ENCODE data around the gene ZNF581.

Gene ZNF581

DNA sequence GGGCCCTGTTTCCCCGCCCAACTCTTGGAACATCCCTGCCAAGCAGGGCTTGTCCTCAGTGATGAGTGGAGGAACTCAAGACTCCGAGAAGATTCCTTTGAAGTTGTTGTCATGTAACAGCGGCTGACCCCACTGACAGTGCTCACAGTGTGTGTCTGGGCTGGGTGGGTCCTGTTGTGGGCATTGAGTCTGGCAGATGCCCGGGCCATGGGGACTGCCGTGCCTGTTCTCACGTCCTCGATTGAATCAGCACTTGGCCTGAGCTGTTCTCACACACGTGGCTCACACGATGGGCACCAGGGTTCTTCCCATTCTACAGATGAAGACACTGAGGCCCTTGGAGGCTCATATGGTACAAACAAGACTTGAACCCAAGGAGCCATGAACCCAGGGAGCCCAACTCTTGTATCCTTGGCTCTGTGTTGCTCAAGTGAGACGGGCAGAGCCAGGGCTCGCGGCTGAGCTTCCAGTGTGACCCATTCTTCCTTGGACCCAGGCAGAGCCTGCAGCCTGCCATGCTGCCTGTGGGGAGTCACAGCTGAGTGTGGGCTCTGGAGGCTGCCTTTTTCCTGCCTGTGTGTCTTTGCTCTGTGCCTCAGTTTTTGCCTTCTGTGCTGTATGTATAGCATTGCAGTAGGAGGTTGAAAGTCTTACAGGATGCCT is 23.0 kb downstream of the ZNF581 start:
- ATAC-seq (no peak), DNase-seq (no peak)

DNA sequence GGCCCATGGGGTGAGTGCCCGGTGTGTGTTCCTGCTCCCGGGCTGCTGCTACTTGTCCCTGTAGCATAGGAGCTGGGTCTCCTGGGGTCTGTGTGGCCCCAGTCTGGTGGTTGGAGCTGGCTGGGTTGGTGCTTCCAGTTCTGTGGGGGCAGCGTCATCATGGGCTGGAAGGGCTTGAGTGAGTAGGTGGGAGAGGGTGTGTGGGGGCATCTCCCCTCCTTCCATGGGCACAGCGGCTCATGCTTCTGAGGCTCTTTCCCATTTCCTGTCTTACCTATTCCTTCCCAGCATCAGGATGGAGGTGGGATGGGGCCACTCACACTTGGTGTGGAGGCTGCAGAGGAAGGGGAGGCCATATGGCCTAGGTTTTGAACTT is 23.5 kb downstream of the ZNF581 start:
- DNase-seq, result no peak

DNA sequence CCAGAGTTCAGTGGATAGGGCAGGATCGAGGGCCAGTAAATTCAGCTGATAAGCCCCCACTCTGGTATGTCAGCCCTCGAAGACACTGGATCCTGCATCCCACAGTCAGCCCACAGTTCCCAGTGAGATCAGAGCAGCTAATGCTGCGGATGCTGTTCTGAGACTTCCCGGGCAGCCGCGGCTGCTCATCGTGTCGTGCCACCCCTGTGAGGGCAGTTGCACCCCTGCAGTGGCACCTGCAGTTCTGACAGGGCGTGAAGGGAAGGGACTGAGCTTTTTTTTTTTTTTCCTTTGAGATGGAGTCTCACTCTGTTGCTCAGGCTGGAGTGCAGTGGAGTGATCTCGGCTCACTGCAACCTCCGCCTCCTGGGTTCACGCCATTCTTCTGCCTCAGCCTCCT is 24.1 kb downstream of the ZNF581 start:
- ATAC-seq, result no peak
- no peak for DNase-seq

More for the DNA sequence above, 23.5 kb downstream of the ZNF581 start:
- no peak for ATAC-seq

DNA sequence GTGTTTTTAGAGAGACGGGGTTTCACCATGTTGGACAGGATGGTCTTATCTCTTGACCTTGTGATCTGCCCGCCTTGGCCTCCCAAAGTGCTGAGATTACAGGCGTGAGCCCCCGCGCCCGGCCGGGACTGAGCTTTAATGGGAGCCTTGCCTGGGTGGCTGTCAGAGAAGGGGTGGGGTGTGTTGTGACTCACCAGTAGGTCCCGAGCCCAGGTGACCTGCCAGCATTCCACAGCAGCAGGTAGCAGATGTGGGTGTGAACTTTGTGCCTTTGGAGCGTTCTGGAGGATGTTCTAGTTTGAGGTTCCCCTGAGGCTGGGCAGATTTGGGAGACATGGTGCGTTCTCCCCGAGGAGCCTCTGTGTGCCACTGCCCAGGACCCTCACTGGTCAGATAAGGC is 24.5 kb downstream of the ZNF581 start:
- ATAC-seq (no peak), DNase-seq (no peak)

DNA sequence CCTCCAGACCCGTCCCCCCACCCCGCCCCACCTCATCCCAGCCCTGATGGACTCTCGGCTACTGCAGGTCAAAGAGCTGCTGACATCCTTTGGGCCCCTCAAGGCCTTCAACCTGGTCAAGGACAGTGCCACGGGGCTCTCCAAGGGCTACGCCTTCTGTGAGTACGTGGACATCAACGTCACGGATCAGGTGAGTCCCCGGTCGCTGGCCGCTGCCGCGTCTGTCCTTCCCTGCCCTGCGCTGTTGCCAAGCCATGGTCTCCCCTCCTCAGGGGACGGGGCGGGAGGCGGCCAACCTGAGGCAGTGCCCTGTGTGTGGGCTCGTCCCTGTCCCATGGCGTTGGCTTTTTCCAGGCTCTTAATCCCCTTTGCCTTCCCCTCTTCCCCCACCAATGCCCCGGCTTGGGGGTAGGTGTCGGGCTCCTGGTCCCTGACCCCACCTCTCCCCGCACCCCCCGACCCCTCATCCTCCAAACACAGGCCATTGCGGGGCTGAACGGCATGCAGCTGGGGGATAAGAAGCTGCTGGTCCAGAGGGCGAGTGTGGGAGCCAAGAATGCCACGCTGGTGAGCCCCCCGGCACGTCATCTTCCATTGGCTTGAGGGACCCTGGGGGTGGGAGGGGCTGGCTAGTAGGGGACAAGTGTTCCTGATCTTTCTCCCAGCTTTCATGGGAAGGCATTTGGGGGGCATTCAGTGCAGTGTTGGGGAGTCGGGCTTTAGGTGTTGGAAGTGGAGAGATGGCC is 25.3 kb downstream of the ZNF581 start:
- ATAC-seq (no peak), DNase-seq (no peak)

DNA sequence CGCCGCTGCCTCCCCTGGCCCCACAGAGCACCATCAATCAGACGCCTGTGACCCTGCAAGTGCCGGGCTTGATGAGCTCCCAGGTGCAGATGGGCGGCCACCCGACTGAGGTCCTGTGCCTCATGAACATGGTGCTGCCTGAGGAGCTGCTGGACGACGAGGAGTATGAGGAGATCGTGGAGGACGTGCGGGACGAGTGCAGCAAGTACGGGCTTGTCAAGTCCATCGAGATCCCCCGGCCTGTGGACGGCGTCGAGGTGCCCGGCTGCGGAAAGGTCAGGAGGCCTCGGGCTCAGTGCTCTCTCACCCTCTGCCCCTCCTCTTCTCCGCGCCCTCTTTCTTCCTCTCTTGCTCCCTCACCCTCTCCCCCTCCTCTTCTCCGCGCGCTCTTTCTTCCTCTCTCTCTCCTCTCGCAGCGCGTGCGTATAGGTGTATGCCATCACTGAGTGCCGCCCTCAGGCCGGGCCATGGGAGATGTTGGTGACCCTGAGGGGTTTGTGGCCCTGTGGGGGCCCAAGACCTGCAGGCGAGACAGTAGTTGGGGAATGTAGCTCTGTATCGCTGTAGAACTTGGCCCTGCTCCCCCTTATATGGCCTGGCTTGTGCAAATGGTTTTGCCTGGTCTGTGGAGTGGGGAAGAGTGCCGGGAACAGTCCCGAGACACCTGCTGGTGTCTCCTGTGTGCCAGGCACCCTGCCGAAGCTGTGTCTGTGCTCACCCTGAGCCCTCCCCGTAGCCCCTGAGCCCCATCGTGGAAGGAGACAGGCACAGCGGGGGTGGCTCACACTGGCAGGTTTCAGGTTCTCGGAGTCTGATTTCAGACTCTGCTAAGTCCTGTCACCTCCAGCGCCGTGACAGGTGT is 26.2 kb downstream of the ZNF581 start:
- DNase-seq (no peak), ATAC-seq (no peak)

DNA sequence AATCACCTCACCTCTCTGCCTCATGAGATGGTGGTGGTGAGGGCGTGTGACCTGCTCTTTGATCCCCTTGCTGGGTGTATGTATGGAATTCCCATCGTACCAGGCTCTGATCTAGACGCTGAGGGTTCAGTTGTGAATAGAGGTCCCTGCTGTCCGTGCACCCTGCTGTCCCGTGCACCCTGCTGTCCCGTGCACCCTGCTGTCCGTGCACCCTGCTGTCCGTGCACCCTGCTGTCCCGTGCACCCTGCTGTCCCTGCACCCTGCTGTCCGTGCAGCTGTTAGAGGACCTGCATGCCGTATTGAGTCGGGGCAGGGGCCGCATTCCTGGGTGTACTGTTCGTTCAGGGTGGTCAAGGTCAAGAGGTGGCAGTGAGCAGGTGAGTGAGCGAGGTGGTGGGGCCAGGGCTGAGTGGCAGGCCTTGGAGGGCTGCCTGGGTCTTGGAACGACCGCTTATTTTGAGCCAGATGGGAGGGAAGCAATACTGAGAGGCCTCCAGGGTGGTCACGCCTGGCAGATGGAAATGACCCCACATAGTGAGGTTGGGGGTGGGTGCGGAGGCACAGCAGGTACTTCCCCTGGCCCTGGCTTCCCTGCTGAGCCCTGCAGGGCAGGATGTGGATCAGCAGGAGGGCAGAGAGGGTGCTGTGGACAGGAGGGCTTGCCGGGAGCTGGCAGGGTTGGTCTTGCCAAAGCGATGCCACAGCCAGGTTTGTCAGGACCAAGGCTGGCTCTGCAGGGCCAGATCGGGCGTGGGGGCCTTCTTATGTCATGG is 27.0 kb downstream of the ZNF581 start:
- peak; percentile 22 for DNase-seq
- no peak for ATAC-seq

DNA sequence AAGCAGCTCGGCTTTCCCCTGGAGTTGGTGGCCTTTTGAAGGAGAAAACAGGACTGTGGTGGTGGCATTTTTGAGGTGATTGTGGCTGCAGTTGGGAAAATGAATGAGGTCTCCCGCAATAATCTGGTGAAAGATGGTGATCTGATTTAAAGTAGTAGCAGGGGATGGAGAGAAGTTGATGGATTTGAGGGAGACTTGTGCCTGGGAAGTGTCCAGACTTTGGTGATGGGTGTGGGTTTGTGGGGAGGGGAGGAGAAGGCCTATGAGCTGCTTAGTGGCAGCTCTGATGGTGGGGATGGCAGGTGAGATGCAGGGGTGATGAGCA is 27.6 kb downstream of the ZNF581 start:
- no peak for ATAC-seq
- DNase-seq, result no peak

DNA sequence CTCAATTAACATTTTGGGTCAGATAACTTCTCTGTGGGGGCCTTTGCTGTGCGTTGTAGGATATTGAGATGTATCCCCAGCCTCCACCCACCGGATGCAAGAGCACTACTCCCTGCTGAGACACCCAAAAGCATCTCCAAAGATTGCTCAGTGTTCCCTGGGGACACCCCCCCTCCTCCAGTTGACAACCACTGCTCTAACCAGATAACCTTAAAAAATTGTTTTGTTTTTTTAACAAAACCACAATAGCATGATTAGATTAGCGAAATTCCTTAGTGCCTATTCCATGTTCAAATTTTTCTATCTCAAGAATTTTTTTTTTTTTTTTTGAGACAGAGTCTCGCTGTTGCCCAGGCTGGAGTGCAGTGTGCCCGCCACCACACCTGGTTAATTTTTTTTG is 29.0 kb downstream of the ZNF581 start:
- ATAC-seq (no peak), DNase-seq (no peak)

DNA sequence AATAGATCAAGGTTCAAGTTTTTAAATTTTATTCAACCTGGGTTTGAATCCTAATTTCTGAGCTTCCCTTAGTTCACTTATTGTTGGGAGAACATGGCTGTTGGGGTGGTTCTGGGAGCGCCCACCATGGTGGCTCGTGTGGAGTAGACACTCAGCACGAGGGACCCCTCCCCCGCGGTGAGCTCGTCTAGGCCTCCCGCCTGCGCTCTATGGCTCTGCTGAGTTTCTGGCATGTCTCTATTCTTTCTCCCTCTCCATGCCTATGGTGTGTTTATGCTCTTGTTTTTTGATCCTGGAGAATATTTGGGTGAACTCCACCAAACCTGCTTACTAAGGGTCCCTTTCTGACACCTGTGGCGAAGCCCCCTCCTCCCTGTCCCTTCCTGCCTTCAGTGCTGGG is 30.0 kb downstream of the ZNF581 start:
- DNase-seq (no peak), ATAC-seq (no peak)

DNA sequence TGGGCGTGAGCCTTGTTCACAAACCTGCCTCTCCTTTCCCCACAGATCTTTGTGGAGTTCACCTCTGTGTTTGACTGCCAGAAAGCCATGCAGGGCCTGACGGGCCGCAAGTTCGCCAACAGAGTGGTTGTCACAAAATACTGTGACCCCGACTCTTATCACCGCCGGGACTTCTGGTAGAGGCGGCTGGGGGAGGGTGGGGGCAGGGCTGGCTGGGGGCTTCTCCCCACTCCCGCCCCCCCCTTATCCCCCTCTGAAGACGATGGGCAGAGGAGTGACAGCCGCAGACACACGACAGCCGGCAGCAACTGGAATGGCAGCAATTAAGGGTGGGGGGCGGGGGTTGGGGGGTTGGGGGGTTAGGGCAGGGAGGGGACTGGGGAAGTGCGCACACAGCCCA is 30.4 kb downstream of the ZNF581 start:
- no peak for DNase-seq
- no peak for ATAC-seq

DNA sequence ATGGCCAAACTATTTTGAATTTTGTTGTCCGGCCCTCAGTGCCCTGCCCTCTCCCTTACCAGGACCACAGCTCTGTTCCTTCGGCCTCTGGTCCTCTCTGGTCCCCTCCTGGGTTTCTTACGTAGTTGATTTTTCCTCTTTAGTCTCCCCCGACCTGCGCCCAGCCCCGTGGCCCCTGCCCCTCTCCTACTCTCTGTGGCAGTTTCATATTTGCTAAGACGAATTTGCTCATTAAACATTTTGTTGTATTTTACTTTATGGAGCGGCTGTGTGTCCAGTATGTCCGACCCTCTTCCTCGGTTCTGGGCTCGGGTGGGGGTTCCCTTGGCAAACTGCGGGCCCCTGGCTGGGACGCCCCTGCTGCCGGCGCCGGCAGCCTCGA is 31.0 kb downstream of the ZNF581 start:
- ATAC-seq, result no peak
- no peak for DNase-seq

DNA sequence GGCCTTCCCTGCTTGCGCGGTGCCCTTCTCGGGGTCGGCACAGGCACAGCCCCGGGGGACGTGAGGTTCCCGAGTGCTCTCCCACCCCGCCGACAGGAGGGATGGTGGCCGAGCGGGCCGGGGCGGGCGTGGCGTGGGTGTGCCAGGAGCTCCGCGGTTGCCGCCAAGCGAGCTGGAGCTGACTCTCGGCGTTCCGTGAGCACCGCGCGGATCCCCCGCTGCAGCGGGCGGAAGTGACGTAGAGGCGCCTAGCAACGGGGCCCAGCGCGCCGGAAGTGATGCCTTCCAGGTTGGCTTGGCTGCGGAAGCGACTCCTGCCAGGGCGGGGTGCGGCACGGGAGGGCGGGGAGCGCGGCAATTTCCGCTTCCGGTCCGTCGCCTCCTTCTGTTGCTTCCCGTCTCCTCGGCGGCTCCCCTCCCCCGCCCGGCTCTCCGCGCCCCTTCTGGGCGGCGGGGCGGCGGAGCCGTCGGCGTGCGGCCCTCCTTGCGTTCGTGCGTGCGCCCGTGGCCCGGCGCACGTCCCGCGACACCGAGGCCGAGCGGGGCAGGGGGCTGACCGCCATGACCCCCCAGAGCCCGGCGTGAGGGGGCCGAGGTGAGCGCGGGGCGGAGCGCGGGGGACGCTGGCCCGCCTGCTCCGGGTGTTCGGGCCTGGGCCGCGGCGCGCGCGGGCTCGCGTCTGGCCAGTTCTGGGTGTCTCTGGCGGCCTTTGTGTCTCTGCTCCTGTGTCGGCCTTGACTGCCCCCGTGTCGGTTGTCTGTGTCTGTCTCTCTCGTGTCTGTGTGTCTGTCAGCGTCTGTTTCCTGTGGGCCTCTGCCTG is 31.6 kb downstream of the ZNF581 start, which contains the start of gene EPN1:
Gene EPN1 (plus strand): TSS at position 386 of the 820 bp plus-strand sequence. CDS start 3,402 bp downstream, outside the sequence.
- DNase-seq (peak; percentile 98), ATAC-seq (peak; percentile 91)

DNA sequence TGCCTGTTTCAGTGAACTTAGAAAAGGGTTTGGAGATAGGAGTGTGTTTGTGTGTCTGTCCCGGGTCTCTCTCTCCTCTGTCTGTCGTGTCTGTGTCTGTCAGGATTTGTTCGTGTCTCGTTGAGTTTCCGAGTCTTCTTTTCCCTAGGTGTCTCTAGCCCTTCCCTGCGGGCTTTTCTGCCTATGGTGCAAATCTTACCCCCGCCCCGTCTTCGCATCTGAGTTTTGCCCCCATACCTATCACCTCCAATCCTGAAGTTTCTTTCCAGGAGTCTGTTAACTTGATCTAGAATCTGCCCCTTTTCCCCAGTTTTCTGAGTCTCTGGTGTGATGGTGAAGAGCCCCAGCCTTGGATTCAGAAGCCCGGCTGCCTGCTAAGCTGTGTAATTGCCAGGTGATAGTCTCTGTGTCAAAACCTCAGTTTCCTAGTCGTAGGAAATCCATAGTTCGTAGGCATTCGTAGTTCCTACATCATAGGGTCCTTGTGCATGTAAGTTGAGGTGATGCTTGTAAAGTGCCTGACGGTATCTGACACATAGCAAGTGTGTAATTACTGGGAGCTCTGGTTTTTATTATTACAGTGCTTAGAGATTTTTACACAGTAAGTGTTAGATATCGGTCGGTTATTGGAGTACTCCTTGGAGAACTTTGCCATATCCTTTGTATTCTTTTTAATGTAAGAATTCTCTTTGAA is 32.4 kb downstream of the ZNF581 start:
- no peak for DNase-seq

DNA sequence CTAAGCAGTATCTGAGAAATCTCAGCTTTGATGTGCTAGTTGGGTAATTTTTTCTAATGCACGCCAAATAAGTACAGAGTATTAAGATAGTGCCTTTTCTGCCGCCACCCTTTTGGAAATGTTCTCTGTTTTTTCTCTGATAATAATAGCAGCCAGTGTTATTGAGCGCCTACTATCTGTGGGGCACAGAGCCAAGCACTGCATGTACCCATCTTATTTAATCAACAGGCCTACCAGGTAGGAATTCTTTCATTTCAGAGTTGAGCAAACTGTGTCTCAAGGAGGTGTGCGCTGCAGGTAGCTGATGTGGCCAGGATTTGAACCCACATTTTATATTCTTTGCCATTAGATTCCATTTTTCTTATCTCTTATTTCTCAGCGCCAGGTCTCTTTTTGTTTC is 32.9 kb downstream of the ZNF581 start:
- no peak for ATAC-seq
- DNase-seq, result no peak

More for the DNA sequence above, 32.4 kb downstream of the ZNF581 start:
- ATAC-seq, result no peak

DNA sequence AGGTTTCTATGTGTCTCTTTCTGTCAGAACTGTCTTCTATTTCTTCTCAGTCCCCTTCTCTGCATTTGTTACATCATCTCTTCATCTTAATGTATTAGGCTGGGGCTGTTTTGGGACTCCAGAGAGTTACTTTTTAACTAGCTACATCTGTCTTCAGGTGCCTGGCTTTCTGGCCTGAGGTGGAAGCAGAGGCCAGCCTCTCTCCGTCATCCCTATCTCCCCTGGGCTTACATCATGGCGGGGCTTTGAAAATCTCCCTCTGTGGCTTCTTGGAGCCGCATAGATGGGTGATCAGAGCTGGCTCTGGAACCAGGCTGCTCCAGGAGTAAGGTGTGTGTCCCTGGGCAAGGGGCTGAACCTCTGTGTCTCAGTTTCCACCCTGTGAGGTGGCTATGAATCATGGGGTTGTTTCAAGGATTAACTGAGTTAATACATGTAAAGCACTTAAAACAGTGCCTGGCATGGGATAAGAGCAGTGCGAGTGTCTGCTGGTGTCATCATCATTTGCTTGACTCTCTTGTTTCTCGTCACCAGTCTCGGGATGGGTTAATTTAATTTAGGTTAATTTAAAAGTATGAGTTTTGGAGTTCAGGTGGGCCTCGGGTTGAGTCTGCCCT is 33.5 kb downstream of the ZNF581 start:
- DNase-seq (no peak), ATAC-seq (no peak)

DNA sequence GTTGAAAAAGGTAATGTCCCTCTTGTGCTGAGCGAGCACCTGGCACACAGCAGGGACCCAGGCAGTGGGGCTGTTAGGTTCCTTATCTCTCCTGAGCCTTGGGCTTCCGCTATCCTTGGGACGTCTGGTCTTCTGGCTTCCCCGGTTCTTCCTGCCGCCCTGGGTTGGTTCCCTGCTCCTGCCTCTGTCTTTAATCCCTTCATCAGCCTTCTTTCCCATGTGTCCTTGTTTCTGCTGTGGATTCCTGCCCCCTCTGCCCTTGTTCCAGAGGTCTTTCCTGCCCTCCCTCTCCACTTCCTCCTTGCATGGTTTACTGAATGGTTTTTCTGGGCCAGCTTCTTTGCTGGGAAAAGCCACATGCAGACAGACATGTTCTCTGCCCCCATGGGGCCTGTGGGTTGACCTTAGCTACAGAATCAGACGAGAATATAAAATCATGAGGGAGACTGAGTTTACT is 34.2 kb downstream of the ZNF581 start:
- DNase-seq (no peak), ATAC-seq (no peak)

DNA sequence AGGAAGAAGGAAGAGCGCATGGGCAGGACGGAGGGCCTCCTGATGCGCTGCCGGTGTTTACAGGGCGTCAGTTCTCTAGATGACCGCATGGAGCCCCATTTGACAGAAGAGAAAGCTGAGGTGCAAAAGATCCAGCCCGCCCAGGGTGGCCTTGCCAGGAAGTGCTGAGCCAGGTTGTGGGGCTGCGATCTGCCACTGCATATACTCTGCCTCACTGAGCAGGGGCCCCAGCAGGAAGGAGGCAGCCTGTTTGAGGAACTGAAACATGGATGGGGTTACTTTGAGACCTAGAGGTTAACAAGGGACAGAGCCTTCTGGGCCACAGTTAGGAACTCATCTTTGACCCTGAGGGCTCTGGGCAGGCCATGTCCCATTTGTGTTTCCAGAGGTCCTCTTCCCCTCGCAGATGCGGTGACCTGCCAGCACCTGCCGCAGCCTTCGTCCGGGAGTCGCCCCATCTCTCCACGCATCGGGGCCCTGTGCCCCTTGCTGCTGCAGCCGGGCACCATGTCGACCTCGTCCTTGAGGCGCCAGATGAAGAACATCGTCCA is 34.7 kb downstream of the ZNF581 start:
- ATAC-seq (no peak), DNase-seq (peak; percentile 34)

DNA sequence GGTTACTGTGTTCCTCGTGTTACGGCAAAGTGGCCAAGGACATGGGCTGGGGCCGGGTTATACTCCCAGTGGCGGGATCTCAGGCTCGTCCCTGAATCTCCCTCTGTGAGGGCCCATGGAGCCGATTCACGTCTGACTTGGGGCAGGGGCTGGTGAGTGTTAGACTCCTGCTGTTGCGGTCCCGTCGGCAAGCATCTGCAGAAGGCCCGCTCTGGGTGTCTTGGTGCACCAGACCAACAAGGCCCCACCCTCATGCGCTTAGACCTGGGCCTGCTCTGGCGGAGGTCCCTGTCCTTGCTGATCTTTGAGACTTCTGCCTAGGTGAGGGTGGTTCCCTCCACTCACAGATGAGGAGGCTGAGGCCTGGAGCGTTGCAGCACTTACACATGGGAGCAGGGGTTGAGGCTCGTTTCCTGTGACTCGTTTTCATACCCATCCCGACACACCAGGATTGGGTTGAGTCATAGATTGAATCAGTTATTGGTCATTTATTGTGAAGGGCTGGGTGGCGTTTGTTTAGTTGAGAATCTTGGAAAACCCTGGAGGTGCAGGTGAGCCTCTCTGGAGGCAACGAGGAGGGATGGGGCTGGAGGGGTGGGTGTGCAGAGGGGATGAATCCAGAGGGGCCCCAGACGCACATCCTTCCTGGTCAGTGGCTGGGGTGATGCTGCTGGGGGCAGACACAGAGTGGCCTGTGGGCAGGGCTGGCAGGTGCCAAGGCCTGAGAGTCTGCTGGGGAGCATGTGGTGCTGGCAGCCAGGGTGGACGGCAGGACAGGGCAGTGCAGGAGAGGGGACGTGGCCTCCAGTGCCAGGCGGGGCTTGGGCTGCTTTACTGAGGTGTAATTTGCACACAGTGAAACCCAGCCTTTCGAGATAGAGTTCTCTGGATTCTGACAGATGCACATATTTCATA is 36.2 kb downstream of the ZNF581 start:
- ATAC-seq, result no peak
- no peak for DNase-seq

Measured in stimulated activated naive CD8-positive, alpha-beta T cell treated with anti-CD3 and anti-CD28 coated beads, Interleukin-15, Interleukin-2, amounts not matched to agents 100 U/mL and 50 U/mL, for 24 hours (primary cell).